Adrenal gland (tissue), 5 donors: ENCODE measurements around the gene ACRV1.

Source experiments
- CTCF ChIP-seq, 6 experiments: fragments of 450-650 bp in 4 of 6; fragments of 200-600 bp in 2 of 6; sonication (generic) in 1 of 6; IDR thresholded peaks; 1 replicate in 5 of 6; 2 replicates in 1 of 6; pipeline versions ENCODE4 v1.5.1 to v1.8.0; 2016 to 2021; ENCODE audit warnings: antibody characterized with exemption in 6 of 6, mild to moderate bottlenecking in 2 of 6, moderate library complexity in 1 of 6
- POLR2A ChIP-seq, 2 donors: fragments of 450-650 bp; IDR thresholded peaks; one replicate each; pipeline ENCODE4 v1.6.1; 2017; ENCODE audit warnings: antibody characterized with exemption in 2 of 2, mild to moderate bottlenecking in 2 of 2, moderate library complexity in 1 of 2
- donor health status: DM: no; HTN: no; CAD: no.

- TF ChIP-seq CTCF (IDR thresholded peaks at IDR 0.05) (no peak), POLR2A (IDR thresholded peaks at IDR 0.05) (no peak)
Measured at GRCh38 chr11:125679837-125680236, 810 bp downstream of the ACRV1 start.
